ENCODE results near the gene CST9.

GRCh38 chr20:23624324-23624691 is 18.6 kb upstream of the CST9 start:
- no peak for TF ChIP-seq CTCF (IDR thresholded peaks at IDR 0.05; ENCODE audit: low read depth, low read length, poor library complexity, severe bottlenecking)
- TF ChIP-seq EZH2phosphoT487 (IDR thresholded peaks at IDR 0.05; ENCODE audit: borderline replicate concordance, low read length), result no peak

Measured in DOHH2 (cell line).